ENCODE results near the gene ARHGEF11.

- TF ChIP-seq CTCF (IDR thresholded peaks at IDR 0.05; ENCODE audit: borderline replicate concordance, extremely low read depth, low read length, poor library complexity, severe bottlenecking), result no peak
- TF ChIP-seq EZH2 (IDR thresholded peaks at IDR 0.05; ENCODE audit: borderline replicate concordance, low read depth, low read length, severe bottlenecking), result no peak
Measured at GRCh38 chr1:156903328-156904091, 142.0 kb downstream of the ARHGEF11 start.

Measured in DND-41 (cell line).